Smooth muscle cell (in vitro differentiated cells): Measurements from ENCODE around the gene C4A. TPM values are rescaled to one million over a fixed set of nuclear protein-coding genes. Genes with fewer than 3 reads are reported as not detected.
"Not testable (repeated sequence)": the region's sequence is repeated elsewhere in the genome, so short reads cannot be mapped to it uniquely, and the experiment has no call there.

Source experiments
- DNase-seq: peaks from one replicate; lab custom pipeline; 2025; ENCODE audit not compliant: unreplicated experiment; lab: John Stamatoyannopoulos, UW
- H2AFZ ChIP-seq: fragments of 200-600 bp; sonication (generic); 2 replicates; pipeline ENCODE4 v1.6.0; 2016; ENCODE audit warnings: antibody characterized with exemption, low read depth, mild to moderate bottlenecking
- H3F3A ChIP-seq: fragments of 200-600 bp; sonication (generic); 2 replicates; pipeline ENCODE4 v1.6.0; 2017; ENCODE audit warnings: antibody characterized with exemption, low read depth
- H3K27ac ChIP-seq: fragments of 200-600 bp; sonication (generic); 2 replicates; pipeline ENCODE4 v1.5.1; 2016; ENCODE audit warnings: low read depth, mild to moderate bottlenecking
- H3K27me3 ChIP-seq: fragments of 200-600 bp; sonication (generic); 2 replicates; pipeline ENCODE4 v1.6.1; 2016; ENCODE audit warnings: low read depth, mild to moderate bottlenecking
- H3K36me3 ChIP-seq: fragments of 200-600 bp; sonication (generic); 2 replicates; pipeline ENCODE4 v1.5.1; 2016; ENCODE audit warnings: low read depth
- H3K4me1 ChIP-seq: fragments of 200-600 bp; sonication (generic); 2 replicates; pipeline ENCODE4 v1.5.1; 2016; ENCODE audit warnings: low read depth
- H3K4me2 ChIP-seq: fragments of 200-600 bp; sonication (generic); 2 replicates; pipeline ENCODE4 v1.6.0; 2016; ENCODE audit warnings: mild to moderate bottlenecking
- H3K4me3 ChIP-seq: fragments of 200-600 bp; sonication (generic); 2 replicates; pipeline ENCODE4 v1.5.1; 2016; ENCODE audit warnings: mild to moderate bottlenecking
- H3K79me2 ChIP-seq: fragments of 200-600 bp; sonication (generic); 2 replicates; pipeline ENCODE4 v1.6.0; 2016; ENCODE audit warnings: low read depth, mild to moderate bottlenecking
- H3K9ac ChIP-seq: fragments of 200-600 bp; sonication (generic); 2 replicates; pipeline ENCODE4 v1.6.0; 2016; ENCODE audit warnings: low read depth
- H3K9me3 ChIP-seq: fragments of 200-600 bp; sonication (generic); replicated peaks from 2 replicates; pipeline ENCODE4 v1.5.1; 2016; ENCODE audit warnings: low read depth
- H4K20me1 ChIP-seq: fragments of 200-600 bp; sonication (generic); 2 replicates; pipeline ENCODE4 v1.6.0; 2016; ENCODE audit warnings: low read depth
- WGBS: methylation state at CpG from one replicate; pipeline ENCODE4 v1.1.7; 2016; ENCODE audit warnings: low lambda C conversion rate; 5-methylcytosine and 5-hydroxymethylcytosine counted together
- polyA plus RNA-seq: library from polyadenylated mRNA; unstranded; fragments of >200 nt; fragmentation: Nextera tagmentation; extraction: Ambion mirVana; gene quantifications from 2 replicates; pipeline ENCODE4 v1.2.1, GENCODE V29; 2016
- total RNA-seq: library from RNA; depleted of rRNA; stranded (reverse); fragments of >200 nt; gene quantifications from 2 replicates; pipeline ENCODE4 v1.2.3, GENCODE V29; 2014

C4A gene
- total and polyA plus RNA-seq, 2 experiments from 2014 or later, result 1.7 to 4.6 TPM

DNA sequence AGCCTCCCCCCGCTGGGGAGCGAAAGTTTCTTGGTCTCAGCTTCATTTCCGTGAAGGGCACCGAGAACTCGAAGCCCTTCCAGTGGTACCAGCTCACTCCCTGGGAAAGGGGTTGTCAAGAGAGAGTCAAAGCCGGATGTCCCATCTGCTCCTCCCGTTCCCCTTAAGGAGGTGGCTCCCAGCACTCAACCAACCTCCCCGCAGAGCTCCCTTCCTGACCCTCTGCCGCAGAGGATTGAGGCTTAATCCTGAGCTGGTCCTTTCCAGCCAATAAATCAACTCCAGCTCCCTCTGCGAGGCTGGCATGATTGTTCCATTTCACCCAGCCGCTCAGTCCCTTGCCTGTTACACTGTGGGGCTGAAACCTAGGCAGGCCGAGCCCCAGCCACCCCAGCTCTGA is 26.8 kb downstream of the C4A start:
- not testable (repeated sequence) for DNase-seq, H3K4me1 ChIP-seq, H3K79me2 ChIP-seq, H3K4me2 ChIP-seq, H3K9ac ChIP-seq, H3K27me3 ChIP-seq, H3K9me3 ChIP-seq, H2AFZ ChIP-seq, H3K27ac ChIP-seq, H3F3A ChIP-seq, H3K4me3 ChIP-seq, H4K20me1 ChIP-seq, H3K36me3 ChIP-seq
- 72% methylated on average over 9 of the region's 12 CpGs for WGBS

DNA sequence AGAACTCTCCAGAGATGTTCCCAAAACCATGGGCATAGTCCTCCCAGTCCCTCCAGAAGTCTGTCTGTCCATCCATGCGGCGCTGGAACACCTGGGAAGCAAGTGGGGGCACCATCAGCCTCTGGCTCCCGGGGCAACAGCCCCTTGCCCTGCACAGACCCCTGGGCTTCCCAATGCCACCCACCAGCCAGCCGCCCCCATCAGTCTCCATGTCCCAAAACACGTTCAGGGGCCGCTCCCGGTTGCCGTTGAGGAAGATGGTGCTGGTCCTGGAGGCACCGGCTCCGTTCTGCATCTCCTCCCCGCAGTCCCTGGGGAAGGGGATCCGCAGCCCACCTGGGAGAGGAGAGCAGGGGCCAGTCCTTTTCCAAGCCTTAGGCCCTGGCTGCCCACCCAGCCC is 27.7 kb downstream of the C4A start:
- H3K9me3 ChIP-seq, H2AFZ ChIP-seq, H3K4me3 ChIP-seq, H3F3A ChIP-seq, H3K4me1 ChIP-seq, H3K4me2 ChIP-seq, H3K27ac ChIP-seq, H3K9ac ChIP-seq, DNase-seq, H3K27me3 ChIP-seq, H3K79me2 ChIP-seq, H3K36me3 ChIP-seq, H4K20me1 ChIP-seq: not testable (repeated sequence)
- WGBS, result 90% methylated on average over 12 of the region's 12 CpGs

DNA sequence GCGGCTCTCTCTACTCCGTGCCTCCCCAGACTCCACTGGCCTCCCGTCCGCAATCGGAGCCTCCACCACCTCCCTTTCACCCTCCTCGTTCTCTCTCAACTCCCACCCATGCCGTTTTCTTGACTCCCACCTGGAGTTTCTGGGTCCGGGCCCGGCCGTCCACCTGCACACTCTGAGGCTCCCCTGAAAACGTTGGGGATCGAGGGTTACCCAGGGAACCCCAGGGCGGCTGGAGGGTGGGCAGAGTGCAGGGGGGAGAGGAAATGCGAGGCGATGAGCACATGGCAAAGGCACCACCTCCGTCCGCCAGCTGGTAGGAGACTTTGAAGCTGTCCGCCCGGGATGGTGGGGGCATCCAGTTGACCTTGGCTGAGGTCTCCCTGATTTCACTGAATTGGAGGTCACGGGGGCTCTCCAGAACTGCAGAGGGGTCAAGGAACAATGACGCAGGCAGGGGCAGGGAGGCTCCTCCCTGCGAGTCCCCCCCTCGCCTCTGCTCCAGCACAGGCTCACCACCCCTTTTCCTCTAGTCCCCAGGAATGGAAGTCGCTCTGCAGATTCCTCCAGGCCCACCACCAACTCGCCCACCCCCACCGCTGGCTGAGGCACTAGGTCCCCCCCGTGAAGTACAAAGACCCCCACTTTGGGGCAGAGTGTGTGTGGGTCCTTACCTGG is 29.1 kb downstream of the C4A start:
- not testable (repeated sequence) for H4K20me1 ChIP-seq, H3K9ac ChIP-seq, H3K9me3 ChIP-seq, DNase-seq, H3K36me3 ChIP-seq, H3K4me1 ChIP-seq, H3K27me3 ChIP-seq, H3K4me3 ChIP-seq, H3K4me2 ChIP-seq, H3K79me2 ChIP-seq, H2AFZ ChIP-seq, H3F3A ChIP-seq, H3K27ac ChIP-seq
- WGBS, result 85% methylated on average over 11 of the region's 27 CpGs

DNA sequence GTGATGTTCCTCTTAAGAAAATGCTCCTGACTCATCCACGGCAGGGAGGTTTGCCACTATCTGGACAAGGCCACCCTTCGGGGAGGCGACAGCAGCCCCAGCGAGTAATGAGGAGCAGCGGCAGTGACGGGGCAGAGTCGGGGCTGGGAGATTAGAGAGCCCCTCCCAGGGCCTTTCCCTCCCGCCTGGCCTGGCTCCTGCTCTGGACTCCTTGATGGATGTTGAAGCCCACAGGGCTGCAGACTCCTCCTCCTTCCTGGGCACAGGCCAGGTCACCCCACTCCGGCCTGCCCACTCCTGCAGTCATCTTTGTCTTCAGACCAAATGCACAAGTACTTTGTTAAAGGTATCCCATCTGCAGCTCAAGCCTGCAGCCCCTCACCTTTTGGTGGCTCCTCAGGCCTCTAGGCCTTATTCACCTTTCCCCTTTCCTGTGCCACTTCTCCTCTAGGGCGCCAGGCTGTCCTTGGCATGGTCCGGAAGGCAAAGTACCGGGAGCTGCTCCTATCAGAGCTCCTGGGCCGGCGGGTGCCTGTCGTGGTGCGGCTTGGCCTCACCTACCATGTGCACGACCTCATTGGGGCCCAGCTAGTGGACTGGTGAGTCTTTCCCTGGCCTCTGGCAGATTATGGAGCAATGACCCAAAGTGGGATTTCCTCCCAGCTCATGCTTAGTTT is 31.2 kb downstream of the C4A start:
- not testable (repeated sequence) for H3K4me1 ChIP-seq, H3F3A ChIP-seq, H3K36me3 ChIP-seq, H3K9ac ChIP-seq, H3K27me3 ChIP-seq, H3K27ac ChIP-seq, H3K79me2 ChIP-seq, DNase-seq, H4K20me1 ChIP-seq, H3K4me3 ChIP-seq, H3K9me3 ChIP-seq, H3K4me2 ChIP-seq, H2AFZ ChIP-seq
- 73% methylated on average over 13 of the region's 17 CpGs for WGBS

DNA sequence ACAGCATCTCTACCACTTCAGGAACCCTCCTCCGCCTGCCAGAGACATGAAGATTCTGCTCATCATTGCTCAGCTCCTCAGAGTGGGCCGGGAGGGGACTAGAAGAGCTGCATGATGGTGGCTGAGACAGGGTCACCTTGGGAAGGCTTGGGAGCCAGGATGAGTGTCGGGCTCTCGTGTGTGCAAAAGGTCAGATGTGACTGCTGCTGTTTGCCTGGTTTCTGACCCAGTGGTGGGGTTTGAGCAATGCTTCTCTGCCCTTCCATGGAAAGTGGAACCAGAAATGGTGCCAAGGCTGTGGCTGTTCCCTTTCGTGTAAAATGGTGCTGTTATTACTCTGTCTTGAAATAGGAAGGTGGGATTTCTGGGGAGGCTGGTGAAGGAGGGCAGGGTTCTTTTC is 31.9 kb downstream of the C4A start:
- WGBS, result no CpG with 5 or more reads among the region's 5 CpGs
- DNase-seq, result not testable (repeated sequence)

DNA sequence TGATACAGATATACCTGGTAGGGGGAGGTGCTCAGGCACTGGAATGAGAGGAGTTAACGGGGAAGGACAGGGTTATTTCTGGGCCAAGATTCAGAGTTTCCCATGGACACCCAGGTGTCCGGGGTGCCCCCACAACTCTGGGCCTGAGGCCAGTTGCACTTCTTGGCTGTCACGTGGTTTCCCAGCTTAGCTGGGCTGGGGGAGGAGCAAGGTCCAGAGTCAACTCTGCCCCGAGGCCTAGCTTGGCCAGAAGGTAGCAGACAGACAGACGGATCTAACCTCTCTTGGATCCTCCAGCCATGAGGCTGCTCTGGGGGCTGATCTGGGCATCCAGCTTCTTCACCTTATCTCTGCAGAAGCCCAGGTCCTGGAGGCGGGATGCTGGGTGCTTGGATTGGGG is 32.7 kb downstream of the C4A start, which contains the start of gene C4B:
TSS of gene C4B (plus strand) at position 249 of the 400 bp plus-strand sequence. CDS start at position 300, 51 bp downstream.
- no CpG with 5 or more reads among the region's 6 CpGs for WGBS
- H3K9ac ChIP-seq, H3K4me1 ChIP-seq, H4K20me1 ChIP-seq, H3K27me3 ChIP-seq, H3K4me3 ChIP-seq, H3K79me2 ChIP-seq, H2AFZ ChIP-seq, H3K4me2 ChIP-seq, DNase-seq, H3F3A ChIP-seq, H3K9me3 ChIP-seq, H3K36me3 ChIP-seq, H3K27ac ChIP-seq: not testable (repeated sequence)

More for the DNA sequence above, 31.9 kb downstream of the C4A start:
- not testable (repeated sequence) for H3F3A ChIP-seq, H3K79me2 ChIP-seq, H2AFZ ChIP-seq, H3K4me1 ChIP-seq, H3K27me3 ChIP-seq, H3K4me2 ChIP-seq, H4K20me1 ChIP-seq, H3K27ac ChIP-seq, H3K36me3 ChIP-seq, H3K4me3 ChIP-seq, H3K9ac ChIP-seq, H3K9me3 ChIP-seq

DNA sequence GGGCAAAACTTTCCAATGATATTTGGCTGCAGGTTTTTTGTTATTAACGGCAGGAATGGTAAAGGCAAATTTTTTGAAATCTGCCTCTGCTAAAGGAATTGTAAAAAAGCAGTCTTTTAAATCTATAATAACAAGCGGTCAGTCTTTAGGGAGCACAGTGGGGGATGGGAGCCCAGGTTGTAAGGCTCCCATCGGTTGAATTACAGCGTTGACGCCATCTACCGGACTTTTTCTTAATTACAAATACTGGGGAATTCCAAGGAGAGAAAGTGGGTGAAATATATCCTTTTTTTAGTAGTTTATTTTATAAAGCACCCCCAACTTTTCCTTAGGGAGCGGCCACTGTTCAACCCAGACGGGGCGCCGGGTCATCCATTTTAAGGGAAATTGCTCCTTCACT is 40.2 kb downstream of the C4A start:
- not testable (repeated sequence) for H3K4me1 ChIP-seq, H3K27me3 ChIP-seq, H3K9ac ChIP-seq, H3K9me3 ChIP-seq, H3K4me3 ChIP-seq, H3K36me3 ChIP-seq, H4K20me1 ChIP-seq, DNase-seq, H3K4me2 ChIP-seq, H2AFZ ChIP-seq, H3F3A ChIP-seq, H3K79me2 ChIP-seq, H3K27ac ChIP-seq
- WGBS, result no CpG with 5 or more reads among the region's 10 CpGs

DNA sequence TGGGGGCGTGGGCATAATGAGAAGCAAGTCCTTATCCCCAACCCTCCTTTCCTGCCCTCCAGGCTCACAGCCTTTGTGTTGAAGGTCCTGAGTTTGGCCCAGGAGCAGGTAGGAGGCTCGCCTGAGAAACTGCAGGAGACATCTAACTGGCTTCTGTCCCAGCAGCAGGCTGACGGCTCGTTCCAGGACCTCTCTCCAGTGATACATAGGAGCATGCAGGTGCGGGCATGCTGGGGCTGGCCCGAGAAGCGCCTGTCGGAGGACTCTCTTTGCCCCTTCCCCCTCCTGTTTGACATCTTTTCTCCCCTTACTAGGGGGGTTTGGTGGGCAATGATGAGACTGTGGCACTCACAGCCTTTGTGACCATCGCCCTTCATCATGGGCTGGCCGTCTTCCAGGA is 46.8 kb downstream of the C4A start:
- not testable (repeated sequence) for H3K36me3 ChIP-seq, H3K4me2 ChIP-seq, H3F3A ChIP-seq, H3K27me3 ChIP-seq, DNase-seq, H3K79me2 ChIP-seq, H3K4me3 ChIP-seq, H2AFZ ChIP-seq, H4K20me1 ChIP-seq, H3K27ac ChIP-seq, H3K9ac ChIP-seq, H3K4me1 ChIP-seq, H3K9me3 ChIP-seq
- 89% methylated on average over 7 of the region's 10 CpGs for WGBS
